ENCODE results near the gene MAP1LC3B. TPM values are rescaled to one million over a fixed set of nuclear protein-coding genes. Genes with fewer than 3 reads are reported as not detected.

MAP1LC3B gene
- polyA plus RNA-seq, 2 of the 4 experiments (the other 2 are of a cell fraction) = 52.3 to 94.1 TPM

DNA sequence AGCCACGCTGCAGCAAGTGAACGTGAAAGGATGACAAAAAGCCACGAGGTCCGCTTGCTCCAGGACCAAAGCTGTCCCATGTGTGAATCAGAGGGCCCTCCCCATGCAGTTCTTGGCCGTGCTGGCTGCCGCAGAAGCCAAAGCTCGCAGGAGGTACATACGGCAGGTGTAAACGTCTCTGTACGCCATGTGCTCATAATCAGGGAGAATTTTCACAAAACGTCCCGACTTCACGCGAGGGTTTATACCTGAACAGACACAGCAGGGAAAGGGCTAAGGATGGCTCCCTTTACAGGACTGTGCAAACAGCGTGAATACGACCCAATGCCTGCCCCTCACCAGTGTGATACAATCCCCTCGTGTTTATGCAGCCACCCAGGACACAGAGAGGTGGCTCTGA is 33.9 kb upstream of the MAP1LC3B start:
- ChIA-PET CTCF (interaction anchor here (1.1 to 1.6 kb wide), 3 partner anchors 14 to 278 kb away, joined by 3 read pairs; no protein-coding TSS in a partner anchor), POLR2A (no interaction called here)
- H3K4me1 ChIP-seq = no peaks in the 10 kb centered on the region
- H3K27ac ChIP-seq = no peak overlapping the region
- no peak overlapping the region for H3K4me2 ChIP-seq
- ATAC-seq = no peak
- no peak for FAIRE-seq
- no peak overlapping the region for H3K4me3 ChIP-seq
- H3K9me3 ChIP-seq = no peaks in the 10 kb centered on the region
- no peak for TF ChIP-seq HDAC2 (IDR thresholded peaks at IDR 0.05)
- TF ChIP-seq, protein P1, sequence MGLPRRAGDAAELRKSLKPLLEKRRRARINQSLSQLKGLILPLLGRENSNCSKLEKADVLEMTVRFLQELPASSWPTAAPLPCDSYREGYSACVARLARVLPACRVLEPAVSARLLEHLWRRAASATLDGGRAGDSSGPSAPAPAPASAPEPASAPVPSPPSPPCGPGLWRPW (IDR thresholded peaks at IDR 0.05) = no peak
- TF ChIP-seq, protein P2, sequence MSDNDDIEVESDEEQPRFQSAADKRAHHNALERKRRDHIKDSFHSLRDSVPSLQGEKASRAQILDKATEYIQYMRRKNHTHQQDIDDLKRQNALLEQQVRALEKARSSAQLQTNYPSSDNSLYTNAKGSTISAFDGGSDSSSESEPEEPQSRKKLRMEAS (IDR thresholded peaks at IDR 0.05) = no peak
- TF ChIP-seq PHF8 (IDR thresholded peaks at IDR 0.05; ENCODE audit: borderline replicate concordance, low read depth) = no peak
- TF ChIP-seq FOXS1 (CRISPR knock-in tag; IDR thresholded peaks at IDR 0.05) = no peak
- TF ChIP-seq KDM5A (IDR thresholded peaks at IDR 0.05) = no peak
- TF ChIP-seq SREBF2 (IDR thresholded peaks at IDR 0.05) = no peak
- TF ChIP-seq, protein P3, sequence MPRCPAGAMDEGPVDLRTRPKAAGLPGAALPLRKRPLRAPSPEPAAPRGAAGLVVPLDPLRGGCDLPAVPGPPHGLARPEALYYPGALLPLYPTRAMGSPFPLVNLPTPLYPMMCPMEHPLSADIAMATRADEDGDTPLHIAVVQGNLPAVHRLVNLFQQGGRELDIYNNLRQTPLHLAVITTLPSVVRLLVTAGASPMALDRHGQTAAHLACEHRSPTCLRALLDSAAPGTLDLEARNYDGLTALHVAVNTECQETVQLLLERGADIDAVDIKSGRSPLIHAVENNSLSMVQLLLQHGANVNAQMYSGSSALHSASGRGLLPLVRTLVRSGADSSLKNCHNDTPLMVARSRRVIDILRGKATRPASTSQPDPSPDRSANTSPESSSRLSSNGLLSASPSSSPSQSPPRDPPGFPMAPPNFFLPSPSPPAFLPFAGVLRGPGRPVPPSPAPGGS (IDR thresholded peaks at IDR 0.05) = no peak
- no peak for TF ChIP-seq RAD21 (conservative IDR thresholded peaks at IDR 0.05 in 1 of 2, IDR thresholded peaks at IDR 0.05 in 1 of 2)
- TF ChIP-seq KDM1A (IDR thresholded peaks at IDR 0.05; ENCODE audit: low read depth) = no peak
- no peak for TF ChIP-seq ZSCAN20 (CRISPR knock-in tag; IDR thresholded peaks at IDR 0.05)
- no peak for TF ChIP-seq RNF2 (IDR thresholded peaks at IDR 0.05; ENCODE audit: borderline replicate concordance, low read depth)
- DNase-seq (ENCODE audit: low read depth in 1 of 2, low spot score in 1 of 2) = no peak
- 91% methylated on average over 17 of the region's 17 CpGs for WGBS (ENCODE audit: missing lambda C conversion rate)

DNA sequence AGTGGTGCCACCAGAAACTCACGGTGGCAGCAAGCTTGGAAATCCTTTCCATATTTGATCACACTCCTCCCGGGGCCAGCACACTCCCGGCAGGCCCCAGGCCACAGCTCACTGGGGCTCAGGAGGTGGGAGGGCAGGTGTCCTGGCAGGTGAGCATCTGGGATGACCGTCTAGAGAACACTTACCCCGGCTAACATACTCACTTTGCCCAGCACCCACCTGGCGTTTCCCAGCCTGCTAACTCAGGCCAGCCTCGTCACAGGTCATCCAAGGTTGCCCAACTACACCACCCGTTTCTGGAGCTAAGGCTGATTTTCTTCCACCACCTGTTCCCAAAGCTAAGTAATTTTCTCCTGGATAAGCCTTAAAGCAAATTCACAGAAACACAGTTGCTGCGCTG is 33.4 kb upstream of the MAP1LC3B start:
- Histone ChIP-seq H3K4me1 (no peaks in the 10 kb centered on the region), H3K9me3 (no peaks in the 10 kb centered on the region), H3K4me3 (no peak overlapping the region), H3K27ac (no peak overlapping the region), H3K4me2 (no peak overlapping the region)
- 83% methylated on average over 8 of the region's 9 CpGs for WGBS (ENCODE audit: missing lambda C conversion rate)
- ChIA-PET CTCF (interaction anchor here (1.1 to 1.4 kb wide), 2 partner anchors 35 to 278 kb away, joined by 3 read pairs; no protein-coding TSS in a partner anchor), POLR2A (no interaction called here)
- ATAC-seq (no peak), FAIRE-seq (no peak), DNase-seq (ENCODE audit: low read depth in 1 of 2, low spot score in 1 of 2) (no peak)
- TF ChIP-seq ZNF302 (CRISPR knock-in tag; IDR thresholded peaks at IDR 0.05) (no peak), CHD4 (IDR thresholded peaks at IDR 0.05; ENCODE audit: borderline replicate concordance) (no peak), FOSB (CRISPR knock-in tag; IDR thresholded peaks at IDR 0.05) (no peak), FOXS1 (CRISPR knock-in tag; IDR thresholded peaks at IDR 0.05) (no peak), KDM5A (IDR thresholded peaks at IDR 0.05) (no peak), RAD21 (conservative IDR thresholded peaks at IDR 0.05 in 1 of 2, IDR thresholded peaks at IDR 0.05 in 1 of 2) (no peak), RNF2 (IDR thresholded peaks at IDR 0.05; ENCODE audit: borderline replicate concordance, low read depth) (no peak), TFCP2L1 (CRISPR knock-in tag; IDR thresholded peaks at IDR 0.05) (no peak), ESRRA (IDR thresholded peaks at IDR 0.05; ENCODE audit: borderline replicate concordance, low read length) (no peak), PHF8 (IDR thresholded peaks at IDR 0.05; ENCODE audit: borderline replicate concordance, low read depth) (no peak), KDM1A (IDR thresholded peaks at IDR 0.05; ENCODE audit: low read depth) (no peak), ZSCAN20 (CRISPR knock-in tag; IDR thresholded peaks at IDR 0.05) (no peak), EP300 (IDR thresholded peaks at IDR 0.05) (no peak)
- TF ChIP-seq, protein P4, sequence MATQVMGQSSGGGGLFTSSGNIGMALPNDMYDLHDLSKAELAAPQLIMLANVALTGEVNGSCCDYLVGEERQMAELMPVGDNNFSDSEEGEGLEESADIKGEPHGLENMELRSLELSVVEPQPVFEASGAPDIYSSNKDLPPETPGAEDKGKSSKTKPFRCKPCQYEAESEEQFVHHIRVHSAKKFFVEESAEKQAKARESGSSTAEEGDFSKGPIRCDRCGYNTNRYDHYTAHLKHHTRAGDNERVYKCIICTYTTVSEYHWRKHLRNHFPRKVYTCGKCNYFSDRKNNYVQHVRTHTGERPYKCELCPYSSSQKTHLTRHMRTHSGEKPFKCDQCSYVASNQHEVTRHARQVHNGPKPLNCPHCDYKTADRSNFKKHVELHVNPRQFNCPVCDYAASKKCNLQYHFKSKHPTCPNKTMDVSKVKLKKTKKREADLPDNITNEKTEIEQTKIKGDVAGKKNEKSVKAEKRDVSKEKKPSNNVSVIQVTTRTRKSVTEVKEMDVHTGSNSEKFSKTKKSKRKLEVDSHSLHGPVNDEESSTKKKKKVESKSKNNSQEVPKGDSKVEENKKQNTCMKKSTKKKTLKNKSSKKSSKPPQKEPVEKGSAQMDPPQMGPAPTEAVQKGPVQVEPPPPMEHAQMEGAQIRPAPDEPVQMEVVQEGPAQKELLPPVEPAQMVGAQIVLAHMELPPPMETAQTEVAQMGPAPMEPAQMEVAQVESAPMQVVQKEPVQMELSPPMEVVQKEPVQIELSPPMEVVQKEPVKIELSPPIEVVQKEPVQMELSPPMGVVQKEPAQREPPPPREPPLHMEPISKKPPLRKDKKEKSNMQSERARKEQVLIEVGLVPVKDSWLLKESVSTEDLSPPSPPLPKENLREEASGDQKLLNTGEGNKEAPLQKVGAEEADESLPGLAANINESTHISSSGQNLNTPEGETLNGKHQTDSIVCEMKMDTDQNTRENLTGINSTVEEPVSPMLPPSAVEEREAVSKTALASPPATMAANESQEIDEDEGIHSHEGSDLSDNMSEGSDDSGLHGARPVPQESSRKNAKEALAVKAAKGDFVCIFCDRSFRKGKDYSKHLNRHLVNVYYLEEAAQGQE (IDR thresholded peaks at IDR 0.05) = no peak
- TF ChIP-seq, protein P3 (IDR thresholded peaks at IDR 0.05) = no peak
- TF ChIP-seq, protein P5, sequence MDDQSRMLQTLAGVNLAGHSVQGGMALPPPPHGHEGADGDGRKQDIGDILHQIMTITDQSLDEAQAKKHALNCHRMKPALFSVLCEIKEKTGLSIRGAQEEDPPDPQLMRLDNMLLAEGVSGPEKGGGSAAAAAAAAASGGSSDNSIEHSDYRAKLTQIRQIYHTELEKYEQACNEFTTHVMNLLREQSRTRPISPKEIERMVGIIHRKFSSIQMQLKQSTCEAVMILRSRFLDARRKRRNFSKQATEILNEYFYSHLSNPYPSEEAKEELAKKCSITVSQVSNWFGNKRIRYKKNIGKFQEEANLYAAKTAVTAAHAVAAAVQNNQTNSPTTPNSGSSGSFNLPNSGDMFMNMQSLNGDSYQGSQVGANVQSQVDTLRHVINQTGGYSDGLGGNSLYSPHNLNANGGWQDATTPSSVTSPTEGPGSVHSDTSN (IDR thresholded peaks at IDR 0.05) = no peak
- TF ChIP-seq, protein P6, sequence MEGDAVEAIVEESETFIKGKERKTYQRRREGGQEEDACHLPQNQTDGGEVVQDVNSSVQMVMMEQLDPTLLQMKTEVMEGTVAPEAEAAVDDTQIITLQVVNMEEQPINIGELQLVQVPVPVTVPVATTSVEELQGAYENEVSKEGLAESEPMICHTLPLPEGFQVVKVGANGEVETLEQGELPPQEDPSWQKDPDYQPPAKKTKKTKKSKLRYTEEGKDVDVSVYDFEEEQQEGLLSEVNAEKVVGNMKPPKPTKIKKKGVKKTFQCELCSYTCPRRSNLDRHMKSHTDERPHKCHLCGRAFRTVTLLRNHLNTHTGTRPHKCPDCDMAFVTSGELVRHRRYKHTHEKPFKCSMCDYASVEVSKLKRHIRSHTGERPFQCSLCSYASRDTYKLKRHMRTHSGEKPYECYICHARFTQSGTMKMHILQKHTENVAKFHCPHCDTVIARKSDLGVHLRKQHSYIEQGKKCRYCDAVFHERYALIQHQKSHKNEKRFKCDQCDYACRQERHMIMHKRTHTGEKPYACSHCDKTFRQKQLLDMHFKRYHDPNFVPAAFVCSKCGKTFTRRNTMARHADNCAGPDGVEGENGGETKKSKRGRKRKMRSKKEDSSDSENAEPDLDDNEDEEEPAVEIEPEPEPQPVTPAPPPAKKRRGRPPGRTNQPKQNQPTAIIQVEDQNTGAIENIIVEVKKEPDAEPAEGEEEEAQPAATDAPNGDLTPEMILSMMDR (IDR thresholded peaks at IDR 0.05) = no peak
- TF ChIP-seq, protein P7, sequence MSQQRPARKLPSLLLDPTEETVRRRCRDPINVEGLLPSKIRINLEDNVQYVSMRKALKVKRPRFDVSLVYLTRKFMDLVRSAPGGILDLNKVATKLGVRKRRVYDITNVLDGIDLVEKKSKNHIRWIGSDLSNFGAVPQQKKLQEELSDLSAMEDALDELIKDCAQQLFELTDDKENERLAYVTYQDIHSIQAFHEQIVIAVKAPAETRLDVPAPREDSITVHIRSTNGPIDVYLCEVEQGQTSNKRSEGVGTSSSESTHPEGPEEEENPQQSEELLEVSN (IDR thresholded peaks at IDR 0.05; ENCODE audit: borderline replicate concordance, low read depth) = no peak

All from A549 (cell line).